Measurements from ENCODE around the gene KCNN3. TPM values are rescaled to one million over a fixed set of nuclear protein-coding genes. Genes with fewer than 3 reads are reported as not detected.
"Not testable (repeated sequence)": the region's sequence is repeated elsewhere in the genome, so short reads cannot be mapped to it uniquely, and the experiment has no call there.

Gene KCNN3
- total RNA-seq, 1 experiment from 2014 or later, result 0.73 TPM

DNA sequence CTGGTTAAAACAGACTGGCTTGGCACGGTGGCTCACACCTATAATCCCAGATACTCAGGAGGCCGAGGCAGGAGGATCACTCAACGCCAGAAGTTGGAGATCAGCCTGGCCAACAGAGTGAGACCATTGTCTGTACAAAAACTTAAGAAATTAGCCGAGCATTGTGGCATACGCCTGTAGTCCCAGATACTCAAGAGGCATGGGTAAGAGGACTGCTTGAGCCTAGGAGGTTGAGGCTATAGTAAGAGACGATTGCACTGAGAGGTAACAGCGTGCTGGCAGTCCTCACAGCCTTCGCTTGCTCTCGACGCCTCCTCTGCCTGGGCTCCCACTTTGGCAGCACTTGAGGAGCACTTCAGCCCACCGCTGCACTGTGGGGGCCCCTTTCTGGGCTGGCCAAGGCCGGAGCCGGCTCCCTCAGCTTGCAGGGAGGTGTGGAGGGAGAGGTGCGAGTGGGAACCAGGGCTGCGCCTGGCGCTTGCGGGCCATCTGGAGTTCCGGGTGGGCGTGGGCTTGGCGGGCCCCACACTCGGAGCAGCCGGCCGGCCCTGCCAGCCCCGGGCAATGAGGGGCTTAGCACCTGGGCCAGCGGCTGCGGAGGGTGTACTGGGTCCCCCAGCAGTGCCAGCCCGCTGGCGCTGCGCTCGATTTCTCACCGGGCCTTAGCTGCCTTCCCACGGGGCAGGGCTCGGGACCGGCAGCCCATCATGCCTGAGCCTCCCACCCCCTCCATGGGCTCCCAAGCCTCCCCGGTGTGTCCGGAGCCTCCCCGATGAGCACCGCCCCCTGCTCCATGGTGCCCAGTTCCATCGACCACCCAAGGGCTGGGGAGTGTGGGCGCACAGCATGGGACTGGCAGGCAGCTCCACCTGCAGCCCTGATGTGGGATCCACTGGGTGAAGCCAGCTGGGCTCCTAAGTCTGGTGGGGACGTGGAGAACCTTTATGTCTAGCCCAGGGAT is 199.5 kb downstream of the KCNN3 start:
- H3K36me3 ChIP-seq (ENCODE audit: insufficient read depth, low read length, poor library complexity, severe bottlenecking); DNase-seq (ENCODE audit: low spot score); POLR2A ChIA-PET (ENCODE audit: low non-redundant PET); H3K27me3 ChIP-seq (replicated peaks; ENCODE audit: insufficient read depth, low read depth, low read length, poor library complexity); H3K4me3 ChIP-seq (ENCODE audit: low read depth, low read length, poor library complexity, severe bottlenecking); intact Hi-C loops (cut with micrococcal nuclease; ENCODE audit: unreplicated experiment); H3K9me3 ChIP-seq (ENCODE audit: low read depth, low read length, poor library complexity, severe bottlenecking); H3K4me1 ChIP-seq (ENCODE audit: insufficient read depth, low read length, poor library complexity, severe bottlenecking); H3K27ac ChIP-seq (ENCODE audit: low read depth, low read length, poor library complexity, severe bottlenecking); BruUV-seq (replicated peaks): not testable (repeated sequence)
- CTCF ChIA-PET, result interaction anchor here (0.6 to 1.8 kb wide), 4 partner anchors 201 to 273 kb away, joined by 4 to 14 read pairs (median 6); no protein-coding TSS in a partner anchor

DNA sequence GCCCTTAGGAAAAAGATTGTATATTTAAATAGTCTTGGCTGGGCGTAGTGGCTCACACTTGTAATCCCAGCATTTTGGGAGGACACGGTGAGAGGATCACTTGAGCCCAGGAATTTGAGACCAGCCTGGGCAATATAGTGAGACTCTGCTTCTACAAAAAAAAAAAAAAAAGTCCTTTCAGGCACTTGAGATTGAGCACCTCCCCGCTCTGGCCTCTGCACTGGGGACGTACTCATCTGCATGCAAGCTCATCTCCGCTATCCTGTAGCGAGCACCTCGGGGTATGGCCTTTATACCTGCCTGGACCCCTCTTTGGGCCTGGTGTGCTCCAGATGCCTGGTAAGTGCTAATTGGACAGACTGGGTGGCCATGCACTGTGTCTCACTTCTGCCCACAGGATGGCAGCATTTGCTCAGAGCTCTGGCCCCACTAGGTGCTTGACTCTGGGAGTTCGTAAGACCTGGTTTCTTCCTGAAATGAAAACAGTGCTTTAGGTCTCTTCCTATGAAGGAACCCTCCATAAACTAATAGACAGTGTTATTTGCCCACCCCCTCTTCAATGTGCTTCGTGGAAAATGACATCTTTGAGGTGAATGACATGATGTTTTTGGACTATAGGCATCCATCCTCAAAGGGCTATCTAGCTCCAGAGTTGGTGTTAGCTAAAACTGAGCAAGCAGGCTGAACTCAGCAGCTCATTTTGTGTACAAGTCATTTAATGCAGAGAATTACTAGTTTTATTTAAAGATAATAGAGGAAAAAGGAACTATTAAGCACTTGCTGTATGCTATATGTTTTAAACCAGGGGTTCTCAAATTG is 200.4 kb downstream of the KCNN3 start:
- ChIA-PET POLR2A (ENCODE audit: low non-redundant PET) (no interaction called here), CTCF (interaction anchor here (0.6 to 1.8 kb wide), 4 partner anchors 209 to 302 kb away, joined by 3 to 14 read pairs (median 5); no protein-coding TSS in a partner anchor)
- TF ChIP-seq CTCF (conservative IDR thresholded peaks at IDR 0.05; ENCODE audit: low read depth, low read length) (peak; percentile 84), EZH2 (IDR thresholded peaks at IDR 0.05; ENCODE audit: borderline replicate concordance, low read depth, low read length, poor library complexity, severe bottlenecking) (no peak)
- no peak overlapping the region for H3K27ac ChIP-seq (ENCODE audit: low read depth, low read length, poor library complexity, severe bottlenecking)
- no peak overlapping the region for H3K4me3 ChIP-seq (ENCODE audit: low read depth, low read length, poor library complexity, severe bottlenecking)
- intact Hi-C loops (cut with micrococcal nuclease; ENCODE audit: unreplicated experiment), result loop anchor here (1.0 to 5.0 kb wide), 2 partner anchors 93 to 209 kb away; no protein-coding TSS in a partner anchor
- H3K9me3 ChIP-seq (ENCODE audit: low read depth, low read length, poor library complexity, severe bottlenecking), result no peaks in the 10 kb centered on the region
- H3K27me3 ChIP-seq (replicated peaks; ENCODE audit: insufficient read depth, low read depth, low read length, poor library complexity), result no peaks in the 10 kb centered on the region
- no peaks in the 10 kb centered on the region for H3K36me3 ChIP-seq (ENCODE audit: insufficient read depth, low read length, poor library complexity, severe bottlenecking)
- no TSS peak for BruUV-seq (replicated peaks)
- H3K4me1 ChIP-seq (ENCODE audit: insufficient read depth, low read length, poor library complexity, severe bottlenecking), result peaks cover 9% of the 10 kb centered on the region
- peak; percentile 78 for DNase-seq (ENCODE audit: low spot score)

- Histone ChIP-seq H3K36me3 (ENCODE audit: insufficient read depth, low read length, poor library complexity, severe bottlenecking) (no peaks in the 10 kb centered on the region), H3K4me1 (ENCODE audit: insufficient read depth, low read length, poor library complexity, severe bottlenecking) (peaks cover 9% of the 10 kb centered on the region), H3K27me3 (replicated peaks; ENCODE audit: insufficient read depth, low read depth, low read length, poor library complexity) (no peaks in the 10 kb centered on the region), H3K4me3 (ENCODE audit: low read depth, low read length, poor library complexity, severe bottlenecking) (no peak overlapping the region), H3K27ac (ENCODE audit: low read depth, low read length, poor library complexity, severe bottlenecking) (no peak overlapping the region), H3K9me3 (ENCODE audit: low read depth, low read length, poor library complexity, severe bottlenecking) (no peaks in the 10 kb centered on the region)
- no TSS peak for BruUV-seq (replicated peaks)
- intact Hi-C loops (cut with micrococcal nuclease; ENCODE audit: unreplicated experiment), result loop anchor here (5.0 kb wide), 1 partner anchor 96 kb away; no protein-coding TSS in a partner anchor
- no peak for DNase-seq (ENCODE audit: low spot score)
- TF ChIP-seq CTCF (conservative IDR thresholded peaks at IDR 0.05; ENCODE audit: low read depth, low read length) (no peak), EZH2 (IDR thresholded peaks at IDR 0.05; ENCODE audit: borderline replicate concordance, low read depth, low read length, poor library complexity, severe bottlenecking) (no peak)
- CTCF ChIA-PET, result no interaction called here
- POLR2A ChIA-PET (ENCODE audit: low non-redundant PET), result no interaction called here
Observed at GRCh38 chr1:154666051-154666790, 203.9 kb downstream of the KCNN3 start.
